HG03025 (cell line): ENCODE data around the gene COQ9.
"Not testable (repeated sequence)": the region's sequence is repeated elsewhere in the genome, so short reads cannot be mapped to it uniquely, and the experiment has no call there.

Experiments
- ATAC-seq: cut with Tn5 transposase; IDR thresholded peaks from one replicate; pipeline ENCODE4 v1.9.1; 2021; ENCODE audit warnings: mild to moderate bottlenecking, moderate library complexity; ENCODE audit not compliant: unreplicated experiment, low FRiP score

The COQ9 gene

GRCh38 chr16:57484515-57485005 lies 37.3 kb downstream of the COQ9 start:
- ATAC-seq, result no peak

GRCh38 chr16:57485091-57485915 lies 38.0 kb downstream of the COQ9 start:
- ATAC-seq, result no peak

GRCh38 chr16:57485916-57486857 lies 38.9 kb downstream of the COQ9 start, which contains the start of gene DOK4:
TSS of gene DOK4 (minus strand) at chr16:57486493. CDS start at chr16:57479507, 6,986 bp downstream.
- peak; percentile 64 for ATAC-seq

- no peak for ATAC-seq
Measured at GRCh38 chr16:57486858-57487834, 39.9 kb downstream of the COQ9 start.

GRCh38 chr16:57489229-57489628 lies 42.0 kb downstream of the COQ9 start:
- ATAC-seq, result no peak

- no peak for ATAC-seq
Measured at GRCh38 chr16:57493767-57494166, 46.5 kb downstream of the COQ9 start.

GRCh38 chr16:57497121-57497520 lies 49.8 kb downstream of the COQ9 start:
- ATAC-seq, result no peak

- no peak for ATAC-seq
Measured at GRCh38 chr16:57498031-57498430, 50.8 kb downstream of the COQ9 start.

GRCh38 chr16:57499941-57500340 lies 52.7 kb downstream of the COQ9 start:
- ATAC-seq, result not testable (repeated sequence)

GRCh38 chr16:57500578-57501111 lies 53.4 kb downstream of the COQ9 start:
- ATAC-seq, result no peak

GRCh38 chr16:57501492-57501891 lies 54.2 kb downstream of the COQ9 start:
- no peak for ATAC-seq

GRCh38 chr16:57502048-57502775 lies 54.9 kb downstream of the COQ9 start:
- ATAC-seq, result no peak

- ATAC-seq, result no peak
Measured at GRCh38 chr16:57503366-57503765, 56.1 kb downstream of the COQ9 start.

GRCh38 chr16:57504001-57504400 lies 56.7 kb downstream of the COQ9 start:
- no peak for ATAC-seq

- ATAC-seq, result no peak
Measured at GRCh38 chr16:57504491-57504890, 57.2 kb downstream of the COQ9 start.

GRCh38 chr16:57505169-57505568 lies 57.9 kb downstream of the COQ9 start:
- no peak for ATAC-seq

GRCh38 chr16:57507136-57508034 lies 60.1 kb downstream of the COQ9 start:
- no peak for ATAC-seq

GRCh38 chr16:57508035-57508425 lies 60.8 kb downstream of the COQ9 start:
- ATAC-seq, result no peak
